ENCODE results near the gene PECR. TPM values are rescaled to one million over a fixed set of nuclear protein-coding genes. Genes with fewer than 3 reads are reported as not detected.

PECR gene
- total RNA-seq, 1 donor from 2014 or later, result 19.0 TPM

DNA sequence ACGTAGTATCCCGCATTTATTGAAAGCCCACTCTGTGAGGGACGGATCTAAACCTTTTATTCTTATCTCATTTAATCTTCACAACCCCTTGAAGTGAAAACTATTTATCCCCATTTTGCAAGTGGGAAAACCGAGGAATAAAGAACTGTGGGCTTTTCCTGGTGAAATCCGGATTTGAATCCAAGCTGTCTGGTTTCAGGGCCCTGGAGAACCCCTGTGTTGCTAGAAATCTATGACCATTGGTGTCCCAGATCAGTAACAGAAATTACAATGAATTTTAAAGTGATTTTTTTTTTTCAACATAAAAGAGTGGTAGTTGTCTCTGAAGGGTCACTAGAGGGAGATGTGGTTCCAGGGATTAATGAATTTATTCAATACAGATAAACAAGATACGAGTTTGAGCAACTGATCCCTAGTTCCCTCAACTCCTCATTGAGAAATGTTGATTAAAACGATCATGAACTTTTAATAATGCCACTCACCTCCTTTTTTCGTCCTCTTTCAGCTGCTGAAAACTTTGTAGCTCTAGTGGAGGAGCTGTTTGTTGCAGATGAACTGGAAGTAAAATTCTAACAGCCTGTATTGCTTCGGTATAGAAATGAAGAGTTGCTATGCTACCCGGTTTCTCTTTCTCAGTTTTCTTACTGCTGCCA, 28.5 kb upstream of the PECR start:
- Mint-ChIP-seq H3K36me3 (peaks cover 31% of the 10 kb centered on the region), H3K27ac (peak overlapping the region; percentile 99), H3K27me3 (no peaks in the 10 kb centered on the region), H3K9me3 (no peaks in the 10 kb centered on the region), H3K4me1 (ENCODE audit: unreplicated experiment) (peaks cover 62% of the 10 kb centered on the region), H3K4me3 (peak overlapping the region; percentile 100)
- DNase-seq (ENCODE audit: extremely low spot score, unreplicated experiment), result no peak
- TF ChIP-seq, protein P1, sequence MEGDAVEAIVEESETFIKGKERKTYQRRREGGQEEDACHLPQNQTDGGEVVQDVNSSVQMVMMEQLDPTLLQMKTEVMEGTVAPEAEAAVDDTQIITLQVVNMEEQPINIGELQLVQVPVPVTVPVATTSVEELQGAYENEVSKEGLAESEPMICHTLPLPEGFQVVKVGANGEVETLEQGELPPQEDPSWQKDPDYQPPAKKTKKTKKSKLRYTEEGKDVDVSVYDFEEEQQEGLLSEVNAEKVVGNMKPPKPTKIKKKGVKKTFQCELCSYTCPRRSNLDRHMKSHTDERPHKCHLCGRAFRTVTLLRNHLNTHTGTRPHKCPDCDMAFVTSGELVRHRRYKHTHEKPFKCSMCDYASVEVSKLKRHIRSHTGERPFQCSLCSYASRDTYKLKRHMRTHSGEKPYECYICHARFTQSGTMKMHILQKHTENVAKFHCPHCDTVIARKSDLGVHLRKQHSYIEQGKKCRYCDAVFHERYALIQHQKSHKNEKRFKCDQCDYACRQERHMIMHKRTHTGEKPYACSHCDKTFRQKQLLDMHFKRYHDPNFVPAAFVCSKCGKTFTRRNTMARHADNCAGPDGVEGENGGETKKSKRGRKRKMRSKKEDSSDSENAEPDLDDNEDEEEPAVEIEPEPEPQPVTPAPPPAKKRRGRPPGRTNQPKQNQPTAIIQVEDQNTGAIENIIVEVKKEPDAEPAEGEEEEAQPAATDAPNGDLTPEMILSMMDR (conservative IDR thresholded peaks at IDR 0.05), result peak; percentile 77

DNA sequence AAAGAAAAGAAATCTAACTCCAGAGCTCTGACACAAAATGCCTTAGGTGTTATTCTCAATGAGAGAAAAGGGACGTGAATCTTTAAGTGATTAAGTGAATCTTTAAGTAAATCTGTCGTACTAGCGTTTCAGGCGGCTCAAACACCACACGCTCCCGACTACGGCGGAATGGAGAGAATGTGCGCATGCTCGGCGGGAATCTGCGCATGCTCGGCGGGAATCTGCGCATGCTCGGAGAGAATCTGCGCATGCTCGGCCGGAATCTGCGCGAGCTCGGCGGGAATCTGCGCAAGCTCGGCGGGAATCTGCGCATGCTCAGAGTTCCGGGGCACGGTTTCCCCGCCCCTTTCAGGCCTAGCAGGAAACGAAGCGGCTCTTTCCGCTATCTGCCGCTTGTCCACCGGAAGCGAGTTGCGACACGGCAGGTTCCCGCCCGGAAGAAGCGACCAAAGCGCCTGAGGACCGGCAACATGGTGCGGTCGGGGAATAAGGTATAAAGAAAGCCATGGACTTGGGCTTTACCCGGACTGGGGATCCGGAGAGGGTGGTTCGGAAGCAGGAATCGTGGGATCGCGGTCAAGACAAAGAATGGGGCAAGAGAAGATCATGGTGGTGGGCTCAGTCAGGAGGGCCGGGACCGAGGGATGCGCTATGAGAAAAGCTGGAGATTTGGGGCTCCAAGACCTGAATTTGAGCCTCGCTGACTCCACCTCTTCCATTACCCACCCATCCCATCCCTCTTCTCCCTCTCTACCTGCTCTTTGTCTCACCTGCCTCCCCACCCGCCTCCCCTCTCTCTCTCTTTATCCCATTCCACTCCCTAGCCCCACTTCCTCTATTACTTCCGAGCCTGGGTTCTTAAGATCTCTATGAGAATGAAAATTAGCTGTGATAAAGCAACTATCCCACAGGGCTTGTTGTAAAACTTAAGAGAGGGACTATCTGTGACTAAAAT, 27.6 kb upstream of the PECR start, which contains the start of gene XRCC5:
XRCC5 (plus strand) TSS at position 382 of the 955 bp plus-strand sequence; CDS start at position 471, 89 bp downstream.
- no peaks in the 10 kb centered on the region for H3K27me3 Mint-ChIP-seq
- TF ChIP-seq, protein P1 (conservative IDR thresholded peaks at IDR 0.05), result no peak
- DNase-seq (ENCODE audit: extremely low spot score, unreplicated experiment), result peak; percentile 99
- no peaks in the 10 kb centered on the region for H3K9me3 Mint-ChIP-seq
- peak within 1 kb of the TSS; percentile 99 for H3K27ac Mint-ChIP-seq
- peaks cover 28% of the 10 kb centered on the region for H3K36me3 Mint-ChIP-seq
- H3K4me1 Mint-ChIP-seq (ENCODE audit: unreplicated experiment), result peaks cover 53% of the 10 kb centered on the region
- peak within 1 kb of the TSS; percentile 100 for H3K4me3 Mint-ChIP-seq

DNA sequence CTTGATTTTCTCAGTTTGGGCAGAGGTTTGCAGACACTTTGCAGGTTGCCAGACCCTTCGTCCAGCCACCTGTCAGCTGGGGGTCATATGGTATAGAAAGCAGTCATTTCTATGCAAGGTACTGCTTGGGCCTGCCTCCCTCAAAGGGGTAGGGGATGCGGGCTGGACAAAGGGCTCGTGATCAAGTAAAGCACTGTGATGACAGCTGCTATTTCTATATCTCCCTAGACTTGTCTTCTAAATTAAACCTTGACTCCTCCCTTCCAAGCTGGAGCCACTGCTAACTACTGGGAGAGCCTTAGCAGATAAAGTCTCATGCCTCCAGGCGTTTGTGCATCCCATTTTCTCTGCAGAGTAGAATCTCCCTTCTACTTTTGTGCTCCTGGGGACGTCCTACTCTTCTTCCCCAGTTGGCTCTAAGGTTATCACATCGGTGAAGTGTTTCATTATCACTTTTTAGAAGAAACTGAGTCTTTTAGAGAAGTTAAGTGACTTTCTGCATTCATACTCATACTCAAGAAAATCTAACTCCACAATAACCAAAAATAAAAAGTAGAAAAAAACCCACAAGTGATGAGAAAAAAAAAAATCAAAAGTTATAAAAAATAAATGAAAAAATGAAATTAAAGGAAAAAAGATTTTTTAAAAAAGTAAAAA, 26.8 kb upstream of the PECR start:
- Mint-ChIP-seq H3K9me3 (no peaks in the 10 kb centered on the region), H3K36me3 (peaks cover 24% of the 10 kb centered on the region), H3K27me3 (no peaks in the 10 kb centered on the region), H3K4me1 (ENCODE audit: unreplicated experiment) (peaks cover 45% of the 10 kb centered on the region), H3K27ac (peak overlapping the region; percentile 99), H3K4me3 (peak overlapping the region; percentile 100)
- TF ChIP-seq, protein P1 (conservative IDR thresholded peaks at IDR 0.05), result no peak
- DNase-seq (ENCODE audit: extremely low spot score, unreplicated experiment), result no peak

DNA sequence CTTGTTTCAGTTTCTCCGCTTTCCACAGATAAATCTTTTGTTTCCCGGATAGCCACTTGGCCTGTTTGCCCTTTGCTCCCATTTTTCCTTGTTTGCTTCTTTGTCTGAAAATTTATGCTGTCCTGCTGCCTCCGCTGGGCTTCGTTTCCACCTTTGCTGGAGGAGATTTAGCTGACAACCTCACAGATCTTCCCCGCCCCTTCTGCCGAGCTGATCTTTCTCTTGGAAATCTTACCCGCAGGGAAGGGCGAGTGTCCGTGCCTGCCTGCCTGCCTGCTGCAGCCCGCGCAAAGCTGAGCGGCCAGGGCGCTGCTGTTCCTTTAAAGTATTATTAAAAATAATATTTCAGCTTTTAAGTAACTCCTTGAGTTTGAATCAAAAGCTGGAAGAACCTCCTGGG, 26.2 kb upstream of the PECR start:
- no peaks in the 10 kb centered on the region for H3K27me3 Mint-ChIP-seq
- H3K9me3 Mint-ChIP-seq, result no peaks in the 10 kb centered on the region
- H3K36me3 Mint-ChIP-seq, result peaks cover 17% of the 10 kb centered on the region
- peaks cover 39% of the 10 kb centered on the region for H3K4me1 Mint-ChIP-seq (ENCODE audit: unreplicated experiment)
- peak overlapping the region; percentile 100 for H3K4me3 Mint-ChIP-seq
- DNase-seq (ENCODE audit: extremely low spot score, unreplicated experiment), result no peak
- TF ChIP-seq, protein P1 (conservative IDR thresholded peaks at IDR 0.05), result no peak
- H3K27ac Mint-ChIP-seq, result peak overlapping the region; percentile 99

DNA sequence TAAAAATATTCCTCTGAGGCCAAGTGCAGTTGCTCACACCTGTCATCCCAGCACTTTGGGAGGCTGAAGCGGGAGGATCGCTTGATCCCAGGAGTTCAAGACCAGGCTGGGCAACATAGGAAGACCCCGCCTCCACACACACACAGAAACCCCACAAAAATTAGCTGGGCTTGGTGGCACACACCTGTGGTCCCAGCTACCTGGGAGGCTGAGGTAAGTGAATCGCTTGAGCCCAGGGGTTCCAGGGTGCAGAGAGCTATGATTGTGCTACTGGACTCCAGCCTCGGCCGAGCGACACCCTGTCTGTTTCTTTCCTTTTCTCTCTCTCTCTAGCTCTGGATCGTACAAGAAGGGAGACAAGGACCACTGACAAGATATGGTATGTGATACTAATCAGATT, 25.7 kb upstream of the PECR start:
- H3K27ac Mint-ChIP-seq, result peak overlapping the region; percentile 99
- peaks cover 13% of the 10 kb centered on the region for H3K36me3 Mint-ChIP-seq
- H3K9me3 Mint-ChIP-seq, result no peaks in the 10 kb centered on the region
- peak overlapping the region; percentile 100 for H3K4me3 Mint-ChIP-seq
- H3K4me1 Mint-ChIP-seq (ENCODE audit: unreplicated experiment), result peaks cover 37% of the 10 kb centered on the region
- TF ChIP-seq, protein P1 (conservative IDR thresholded peaks at IDR 0.05), result no peak
- H3K27me3 Mint-ChIP-seq, result no peaks in the 10 kb centered on the region
- no peak for DNase-seq (ENCODE audit: extremely low spot score, unreplicated experiment)
